ENCODE measurements around the gene CAMK1G.

Gene CAMK1G

GRCh38 chr1:209620487-209620884, 37.0 kb downstream of the CAMK1G start:
- DNase-seq, result no peak

GRCh38 chr1:209621286-209621685, 37.8 kb downstream of the CAMK1G start:
- DNase-seq, result no peak

GRCh38 chr1:209621741-209622655, 38.5 kb downstream of the CAMK1G start:
- DNase-seq, result no peak

GRCh38 chr1:209622841-209623829, 39.6 kb downstream of the CAMK1G start:
- DNase-seq, result no peak

GRCh38 chr1:209624558-209625549, 41.3 kb downstream of the CAMK1G start:
- DNase-seq, result no peak

- no peak for DNase-seq
These were observed 42.3 kb downstream of the CAMK1G start for GRCh38 chr1:209625791-209626285.

- DNase-seq, result no peak
These were observed 43.0 kb downstream of the CAMK1G start for GRCh38 chr1:209626346-209627026.

- no peak for DNase-seq
These were observed 43.7 kb downstream of the CAMK1G start for GRCh38 chr1:209627027-209627731.

- DNase-seq, result peak; percentile 74
These were observed 44.2 kb downstream of the CAMK1G start for GRCh38 chr1:209627732-209628196.

- no peak for DNase-seq
These were observed 45.2 kb downstream of the CAMK1G start for GRCh38 chr1:209628618-209629299.

- DNase-seq, result no peak
These were observed 46.3 kb downstream of the CAMK1G start for GRCh38 chr1:209629621-209630382.

GRCh38 chr1:209630383-209631225, 47.1 kb downstream of the CAMK1G start:
- no peak for DNase-seq

GRCh38 chr1:209633335-209633997, 50.0 kb downstream of the CAMK1G start:
- DNase-seq, result no peak

GRCh38 chr1:209634005-209634737, 50.7 kb downstream of the CAMK1G start:
- no peak for DNase-seq

GRCh38 chr1:209635850-209636249, 52.3 kb downstream of the CAMK1G start:
- no peak for DNase-seq

- no peak for DNase-seq
These were observed 58.3 kb downstream of the CAMK1G start for GRCh38 chr1:209641832-209642172.

- DNase-seq, result no peak
These were observed 59.3 kb downstream of the CAMK1G start for GRCh38 chr1:209642816-209643215.
